Measurements from ENCODE around the gene CFAP54. TPM values are rescaled to one million over a fixed set of nuclear protein-coding genes. Genes with fewer than 3 reads are reported as not detected.

Gene CFAP54
- total RNA-seq, 2 donors from 2014 or later, result 0.24 to 0.67 TPM

DNA sequence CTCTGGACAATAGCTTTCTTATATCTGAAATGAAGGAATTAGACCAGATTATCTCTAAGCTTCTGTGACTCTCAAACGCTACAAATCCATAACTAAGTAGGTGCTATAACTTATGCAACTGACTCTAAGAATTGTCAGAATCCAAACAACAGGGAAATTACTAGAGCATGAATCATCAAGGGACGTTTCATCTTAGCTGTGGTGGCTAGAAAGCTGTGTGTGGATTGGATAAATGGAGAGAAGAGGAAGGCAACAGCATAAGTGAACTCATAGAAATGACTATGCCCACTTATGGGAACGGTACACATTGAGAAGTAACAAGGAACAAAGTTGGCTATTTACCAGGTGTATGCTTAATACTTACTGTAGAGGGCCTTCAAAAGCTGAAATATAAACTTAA lies 321.7 kb downstream of the CFAP54 start:
- Mint-ChIP-seq H3K36me3 (ENCODE audit: insufficient read depth in 2 of 2) (no peaks in the 10 kb centered on the region), H3K4me1 (ENCODE audit: low read depth) (no peaks in the 10 kb centered on the region), H3K4me3 (no peak overlapping the region), H3K27me3 (ENCODE audit: low read depth) (no peaks in the 10 kb centered on the region), H3K27ac (no peak overlapping the region), H3K9me3 (peaks cover 0 to 3% of the 10 kb centered on the region in 2 donors)
- ATAC-seq (replicated peaks in 1 of 2) (no peak), DNase-seq (no peak)

DNA sequence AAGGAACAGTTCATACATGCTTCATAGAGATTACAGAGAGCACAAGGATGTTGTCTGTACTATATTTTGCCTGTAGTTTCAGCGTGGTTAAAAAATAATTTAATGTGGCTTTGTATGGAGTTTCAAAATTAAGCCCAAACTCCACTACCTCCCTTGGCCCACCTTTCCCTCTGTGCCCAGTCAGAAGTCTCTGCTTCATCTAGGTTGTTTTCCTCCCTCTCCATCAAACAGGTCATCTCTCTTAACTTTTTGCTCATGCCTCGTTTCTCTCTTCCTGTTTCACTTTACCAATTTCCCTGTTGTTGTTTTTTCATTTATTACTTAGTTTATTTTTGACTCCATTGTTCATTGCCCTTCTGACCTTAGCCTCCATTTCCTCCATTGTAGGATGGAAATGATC lies 322.8 kb downstream of the CFAP54 start:
- ATAC-seq (replicated peaks in 1 of 2) (no peak), DNase-seq (no peak)
- Mint-ChIP-seq H3K27ac (no peak overlapping the region), H3K36me3 (ENCODE audit: insufficient read depth in 2 of 2) (no peaks in the 10 kb centered on the region), H3K27me3 (ENCODE audit: low read depth) (no peaks in the 10 kb centered on the region), H3K4me3 (no peak overlapping the region), H3K4me1 (ENCODE audit: low read depth) (no peaks in the 10 kb centered on the region), H3K9me3 (peaks cover 0 to 3% of the 10 kb centered on the region in 2 donors)

DNA sequence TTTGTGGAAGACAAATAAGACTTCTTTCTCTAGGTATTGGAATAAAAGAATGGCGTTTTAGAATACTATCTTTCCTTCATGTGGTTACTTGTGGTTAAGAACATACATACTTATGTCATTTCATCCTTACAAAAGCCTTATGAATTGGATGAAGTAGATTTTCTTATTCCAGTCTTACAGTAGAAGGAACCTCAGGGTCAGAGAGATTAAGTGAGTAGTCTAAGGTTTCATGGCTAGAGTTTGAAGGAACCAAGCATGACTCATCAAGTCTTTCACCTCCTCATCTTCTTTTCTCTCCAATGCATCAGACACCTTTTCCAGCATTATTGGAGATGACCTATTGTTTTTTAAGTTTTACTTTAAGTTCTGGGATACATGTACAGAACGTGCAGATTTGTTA lies 324.8 kb downstream of the CFAP54 start:
- DNase-seq (no peak), ATAC-seq (replicated peaks in 1 of 2) (no peak)
- no peaks in the 10 kb centered on the region for H3K36me3 Mint-ChIP-seq (ENCODE audit: insufficient read depth in 2 of 2)
- no peak overlapping the region for H3K27ac Mint-ChIP-seq
- H3K27me3 Mint-ChIP-seq (ENCODE audit: low read depth), result no peaks in the 10 kb centered on the region
- H3K9me3 Mint-ChIP-seq, result peaks cover 0 to 1% of the 10 kb centered on the region in 2 donors
- no peak overlapping the region for H3K4me3 Mint-ChIP-seq
- no peaks in the 10 kb centered on the region for H3K4me1 Mint-ChIP-seq (ENCODE audit: low read depth)

DNA sequence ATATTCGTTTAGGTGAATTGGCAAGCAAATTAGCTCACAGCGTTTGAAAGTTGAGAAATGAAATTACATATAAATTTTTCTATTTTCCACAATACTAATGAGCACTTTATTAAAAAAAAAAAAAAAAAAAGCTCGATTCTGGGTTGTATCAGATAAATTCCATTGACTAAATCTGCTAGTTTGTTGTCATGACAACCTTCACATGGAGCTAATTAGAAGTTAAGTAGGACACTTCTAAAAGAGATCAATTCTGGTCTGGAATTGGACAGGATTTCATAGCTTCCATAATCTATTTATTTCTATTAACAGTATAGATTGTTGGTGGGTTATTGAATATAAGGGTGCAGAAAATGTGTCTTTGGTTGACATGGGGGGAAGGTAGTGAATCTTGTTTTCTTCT lies 332.2 kb downstream of the CFAP54 start:
- ATAC-seq (replicated peaks in 1 of 2), result no peak
- Mint-ChIP-seq H3K27ac (no peak overlapping the region), H3K9me3 (no peaks in the 10 kb centered on the region), H3K4me3 (no peak overlapping the region), H3K27me3 (ENCODE audit: low read depth) (no peaks in the 10 kb centered on the region), H3K4me1 (ENCODE audit: low read depth) (no peaks in the 10 kb centered on the region), H3K36me3 (ENCODE audit: insufficient read depth in 2 of 2) (no peaks in the 10 kb centered on the region)
- DNase-seq, result no peak

DNA sequence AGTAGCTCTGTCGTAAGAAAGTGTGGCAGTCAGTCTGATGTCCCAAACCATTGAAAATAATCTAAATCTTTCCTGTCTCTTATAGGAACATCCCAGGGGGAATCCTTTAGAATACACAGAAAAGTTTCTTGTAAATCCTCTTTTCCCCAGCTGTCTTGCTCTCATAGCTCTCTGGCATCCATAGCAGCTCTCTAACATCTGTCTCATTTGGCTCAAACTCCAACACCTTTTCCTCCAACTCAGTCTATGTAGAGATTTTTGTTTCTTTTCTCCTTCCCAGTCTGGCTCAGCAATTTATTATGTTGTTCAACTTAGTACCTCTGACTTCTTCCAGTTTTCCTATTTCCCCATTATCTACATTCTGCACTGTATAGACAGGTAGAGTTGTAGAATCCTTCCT lies 333.3 kb downstream of the CFAP54 start:
- Mint-ChIP-seq H3K4me1 (ENCODE audit: low read depth) (no peaks in the 10 kb centered on the region), H3K27me3 (ENCODE audit: low read depth) (no peaks in the 10 kb centered on the region), H3K36me3 (ENCODE audit: insufficient read depth in 2 of 2) (no peaks in the 10 kb centered on the region), H3K27ac (no peak overlapping the region), H3K4me3 (no peak overlapping the region), H3K9me3 (no peaks in the 10 kb centered on the region)
- DNase-seq, result no peak
- ATAC-seq (replicated peaks in 1 of 2), result no peak

DNA sequence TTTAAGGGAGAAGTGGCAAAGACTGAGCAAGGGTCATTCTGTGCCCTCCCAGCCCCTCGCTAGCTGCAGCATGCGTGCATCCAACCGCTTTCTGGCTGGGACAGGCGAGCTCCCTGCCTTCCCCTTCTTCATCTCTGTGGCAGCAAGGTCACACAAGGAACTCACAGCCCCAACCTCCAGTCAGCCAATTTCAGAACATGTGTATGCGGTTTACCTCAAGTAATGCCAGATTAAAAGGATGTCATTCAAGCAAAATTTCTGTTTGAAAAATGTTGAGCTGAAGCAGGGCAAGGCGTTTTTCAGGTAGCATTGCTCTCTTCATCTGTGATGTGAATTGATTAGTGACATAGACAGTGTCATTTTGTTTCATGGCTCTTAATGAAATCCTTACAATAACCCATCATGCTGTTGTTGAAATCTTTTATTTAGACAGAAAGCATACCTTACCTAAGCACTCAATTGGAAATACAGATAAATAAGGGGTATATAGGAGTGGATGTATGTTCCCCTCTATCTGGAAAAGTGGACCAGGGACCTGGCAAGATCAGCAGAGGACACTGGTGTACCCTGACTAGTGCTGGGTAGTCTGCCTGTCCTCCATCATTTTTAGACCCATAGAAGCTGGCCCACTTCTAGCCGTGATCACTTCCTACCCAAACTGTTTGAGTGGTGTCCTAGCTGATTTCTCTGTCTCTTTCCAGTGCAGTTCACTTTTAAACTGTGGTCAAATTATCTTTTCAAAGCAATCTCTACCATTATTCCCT lies 334.9 kb downstream of the CFAP54 start:
- no peaks in the 10 kb centered on the region for H3K27me3 Mint-ChIP-seq (ENCODE audit: low read depth)
- H3K4me1 Mint-ChIP-seq (ENCODE audit: low read depth), result no peaks in the 10 kb centered on the region
- no peaks in the 10 kb centered on the region for H3K9me3 Mint-ChIP-seq
- ATAC-seq (replicated peaks in 1 of 2) (peak; percentile 50 to 75), DNase-seq (no peak)
- no peaks in the 10 kb centered on the region for H3K36me3 Mint-ChIP-seq (ENCODE audit: insufficient read depth in 2 of 2)
- H3K4me3 Mint-ChIP-seq, result no peak overlapping the region
- no peak overlapping the region for H3K27ac Mint-ChIP-seq

DNA sequence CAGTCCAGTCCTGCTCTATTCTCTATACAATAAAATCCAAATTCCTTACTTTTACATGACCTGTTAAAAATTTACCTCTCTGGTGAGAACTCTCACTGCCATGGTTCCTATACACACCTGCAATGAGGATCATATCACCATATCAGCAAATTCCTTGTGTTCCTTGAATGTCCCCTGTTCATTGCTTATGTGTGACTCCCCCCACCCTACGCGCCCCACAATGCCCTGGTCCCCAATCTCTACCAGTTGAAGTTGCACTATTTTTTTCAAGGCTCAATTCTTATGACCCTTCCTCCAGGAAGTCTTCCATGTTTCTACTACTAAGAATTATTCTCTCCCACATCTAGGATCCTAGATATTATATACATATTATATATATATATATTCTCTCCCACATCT lies 335.5 kb downstream of the CFAP54 start:
- ATAC-seq (replicated peaks in 1 of 2) (peak; percentile 28 to 56), DNase-seq (no peak)
- Mint-ChIP-seq H3K4me3 (no peak overlapping the region), H3K9me3 (no peaks in the 10 kb centered on the region), H3K36me3 (ENCODE audit: insufficient read depth in 2 of 2) (no peaks in the 10 kb centered on the region), H3K27me3 (ENCODE audit: low read depth) (no peaks in the 10 kb centered on the region), H3K4me1 (ENCODE audit: low read depth) (no peaks in the 10 kb centered on the region), H3K27ac (no peak overlapping the region)

DNA sequence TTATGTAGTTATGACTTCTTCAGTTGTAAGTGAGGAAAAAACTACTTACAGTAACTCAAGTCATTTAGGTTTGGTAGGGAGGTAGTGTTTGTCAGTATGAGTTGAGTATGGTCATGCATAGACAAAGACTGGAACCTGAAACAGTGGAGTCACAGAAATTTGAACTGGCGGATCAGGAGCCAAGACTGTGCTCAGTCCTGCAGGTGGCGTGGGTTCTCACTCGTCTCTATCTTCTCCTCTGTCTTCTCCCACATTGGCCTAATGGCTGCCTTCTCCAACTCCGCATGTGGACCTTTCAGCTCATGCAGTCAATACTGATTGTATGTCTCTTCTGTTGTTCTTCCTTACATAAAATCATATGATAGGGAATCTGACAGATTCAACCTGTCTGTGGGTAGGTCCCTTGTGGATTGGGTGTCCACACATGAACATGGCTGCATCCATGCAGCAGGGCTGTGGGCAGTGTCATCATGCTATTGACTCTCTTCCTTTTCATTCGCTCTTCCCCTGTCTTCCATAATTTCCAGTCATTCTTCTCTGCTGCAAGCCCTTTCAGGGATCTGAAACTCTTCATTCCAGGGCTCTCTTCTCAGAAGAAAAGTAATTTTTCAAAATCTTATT lies 338.9 kb downstream of the CFAP54 start:
- H3K36me3 Mint-ChIP-seq (ENCODE audit: insufficient read depth in 2 of 2), result no peaks in the 10 kb centered on the region
- H3K27me3 Mint-ChIP-seq (ENCODE audit: low read depth), result no peaks in the 10 kb centered on the region
- ATAC-seq (replicated peaks in 1 of 2) (peak; percentile 39 to 66), DNase-seq (no peak)
- no peak overlapping the region for H3K27ac Mint-ChIP-seq
- H3K9me3 Mint-ChIP-seq, result peaks cover 0 to 2% of the 10 kb centered on the region in 2 donors
- no peaks in the 10 kb centered on the region for H3K4me1 Mint-ChIP-seq (ENCODE audit: low read depth)
- no peak overlapping the region for H3K4me3 Mint-ChIP-seq

DNA sequence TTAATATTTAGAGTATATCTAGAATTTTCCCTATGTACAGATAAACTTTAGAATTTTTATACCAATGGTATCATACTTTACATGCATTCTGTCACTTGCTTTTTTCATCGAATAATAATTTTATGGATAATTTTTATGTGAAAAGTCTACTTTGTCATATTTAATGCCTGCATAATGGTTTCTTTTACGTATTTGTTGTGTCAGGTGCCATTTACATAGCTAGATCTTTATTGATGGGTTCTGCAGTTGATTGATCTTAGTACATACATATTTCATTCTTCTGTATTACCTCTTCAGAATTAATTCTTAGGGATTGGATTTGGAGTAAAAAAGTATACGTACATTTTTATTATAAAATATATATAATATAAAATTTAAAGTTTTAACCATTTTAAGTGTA lies 340.0 kb downstream of the CFAP54 start:
- Mint-ChIP-seq H3K9me3 (peaks cover 0 to 2% of the 10 kb centered on the region in 2 donors), H3K27ac (no peak overlapping the region), H3K27me3 (ENCODE audit: low read depth) (no peaks in the 10 kb centered on the region), H3K36me3 (ENCODE audit: insufficient read depth in 2 of 2) (no peaks in the 10 kb centered on the region), H3K4me3 (no peak overlapping the region), H3K4me1 (ENCODE audit: low read depth) (no peaks in the 10 kb centered on the region)
- no peak for ATAC-seq (replicated peaks in 1 of 2)
- DNase-seq, result no peak

DNA sequence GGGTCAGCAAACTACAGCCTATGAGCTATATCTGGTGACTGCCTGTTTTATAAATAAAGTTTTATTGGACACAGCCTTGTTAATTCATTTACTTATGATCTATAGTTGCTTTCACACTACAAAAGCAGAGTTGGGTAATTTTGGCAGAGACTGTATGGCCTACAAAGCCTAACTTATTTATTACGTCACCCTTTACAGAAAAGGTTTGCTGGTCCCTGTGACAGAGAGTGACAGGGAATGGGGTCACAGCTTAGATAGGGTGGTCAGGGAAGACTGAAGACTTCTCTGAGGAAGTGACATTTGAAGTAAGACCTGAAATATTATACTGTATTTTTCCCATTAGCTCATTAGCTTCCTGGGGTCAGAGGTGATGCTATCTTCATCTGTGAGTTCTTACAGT lies 342.0 kb downstream of the CFAP54 start:
- no peak for DNase-seq
- H3K27ac Mint-ChIP-seq, result no peak overlapping the region
- H3K4me1 Mint-ChIP-seq (ENCODE audit: low read depth), result no peaks in the 10 kb centered on the region
- no peaks in the 10 kb centered on the region for H3K36me3 Mint-ChIP-seq (ENCODE audit: insufficient read depth in 2 of 2)
- H3K9me3 Mint-ChIP-seq, result peaks cover 0 to 2% of the 10 kb centered on the region in 2 donors
- H3K27me3 Mint-ChIP-seq (ENCODE audit: low read depth), result no peaks in the 10 kb centered on the region
- ATAC-seq (replicated peaks in 1 of 2), result no peak
- H3K4me3 Mint-ChIP-seq, result no peak overlapping the region

DNA sequence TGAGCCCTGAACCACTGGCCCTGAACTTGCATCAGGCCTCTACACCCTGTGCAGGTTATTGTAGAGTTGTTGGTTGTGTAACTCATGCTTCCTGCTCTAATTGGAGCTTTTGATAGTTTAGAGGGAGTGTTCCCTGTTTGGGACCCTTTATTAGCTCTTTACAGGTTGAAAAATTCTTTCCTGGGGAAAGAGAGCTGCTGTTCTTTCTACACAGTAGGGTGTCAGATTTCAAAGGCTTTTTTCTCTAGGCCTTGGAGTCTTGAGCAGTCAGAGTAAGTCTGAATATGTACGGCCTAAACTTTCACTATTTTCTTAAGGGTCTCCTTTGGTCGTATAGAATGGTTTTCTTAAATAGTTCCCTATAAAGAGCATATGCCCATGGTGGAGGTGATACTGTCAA lies 356.9 kb downstream of the CFAP54 start:
- no peak overlapping the region for H3K4me3 Mint-ChIP-seq
- H3K36me3 Mint-ChIP-seq (ENCODE audit: insufficient read depth in 2 of 2), result no peaks in the 10 kb centered on the region
- H3K27ac Mint-ChIP-seq, result no peak overlapping the region
- peaks cover 25% of the 10 kb centered on the region for H3K27me3 Mint-ChIP-seq (ENCODE audit: low read depth)
- ATAC-seq (replicated peaks in 1 of 2) (no peak), DNase-seq (no peak)
- no peaks in the 10 kb centered on the region for H3K4me1 Mint-ChIP-seq (ENCODE audit: low read depth)
- H3K9me3 Mint-ChIP-seq, result no peaks in the 10 kb centered on the region

DNA sequence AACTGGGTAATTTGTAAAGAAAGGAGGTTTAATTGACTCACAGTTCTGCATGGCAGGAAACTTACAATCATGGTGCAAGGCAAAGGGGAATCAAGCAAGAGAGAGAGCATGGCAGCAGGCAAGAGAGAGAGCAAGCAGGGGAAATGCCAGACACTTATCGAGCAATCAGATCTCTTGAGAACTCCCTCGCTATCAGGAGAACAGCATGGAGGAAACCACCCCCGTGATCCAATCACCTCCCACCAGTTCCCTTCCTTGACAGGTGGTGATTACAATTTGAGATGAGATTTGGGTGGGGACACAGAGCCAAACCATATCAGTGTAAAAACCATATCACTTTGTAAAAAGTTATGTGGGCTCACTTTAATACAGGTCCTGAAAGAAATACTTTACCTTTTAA lies 361.3 kb downstream of the CFAP54 start:
- H3K9me3 Mint-ChIP-seq, result peaks cover 1 to 2% of the 10 kb centered on the region in 2 donors
- ATAC-seq (replicated peaks in 1 of 2) (no peak), DNase-seq (no peak)
- H3K4me3 Mint-ChIP-seq, result no peak overlapping the region
- no peaks in the 10 kb centered on the region for H3K36me3 Mint-ChIP-seq (ENCODE audit: insufficient read depth in 2 of 2)
- H3K4me1 Mint-ChIP-seq (ENCODE audit: low read depth), result no peaks in the 10 kb centered on the region
- H3K27me3 Mint-ChIP-seq (ENCODE audit: low read depth), result peaks cover 13% of the 10 kb centered on the region
- no peak overlapping the region for H3K27ac Mint-ChIP-seq

DNA sequence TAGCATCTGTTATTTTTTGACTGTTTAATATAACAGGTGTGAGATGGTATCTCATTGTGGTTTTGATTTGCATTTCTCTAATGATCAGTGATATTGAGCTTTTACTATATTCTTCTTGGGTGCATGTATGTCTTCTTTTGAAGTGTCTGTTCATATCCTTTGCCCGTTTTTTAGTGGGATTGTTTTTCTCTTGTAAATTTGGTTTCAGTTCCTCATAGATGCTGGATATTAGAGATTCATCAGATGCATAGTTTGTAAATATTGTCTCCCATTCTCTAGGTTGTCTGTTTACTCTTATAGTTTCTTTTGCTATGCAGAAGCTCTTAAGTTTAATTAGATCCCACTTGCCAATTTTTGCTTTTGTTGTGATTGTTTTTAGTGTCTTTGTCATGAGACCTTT lies 368.8 kb downstream of the CFAP54 start:
- H3K4me3 Mint-ChIP-seq, result no peak overlapping the region
- ATAC-seq (replicated peaks in 1 of 2) (no peak), DNase-seq (no peak)
- H3K36me3 Mint-ChIP-seq (ENCODE audit: insufficient read depth in 2 of 2), result no peaks in the 10 kb centered on the region
- H3K4me1 Mint-ChIP-seq (ENCODE audit: low read depth), result no peaks in the 10 kb centered on the region
- H3K27ac Mint-ChIP-seq, result no peak overlapping the region
- H3K27me3 Mint-ChIP-seq (ENCODE audit: low read depth), result no peaks in the 10 kb centered on the region
- peaks cover 4 to 5% of the 10 kb centered on the region in 2 donors for H3K9me3 Mint-ChIP-seq

DNA sequence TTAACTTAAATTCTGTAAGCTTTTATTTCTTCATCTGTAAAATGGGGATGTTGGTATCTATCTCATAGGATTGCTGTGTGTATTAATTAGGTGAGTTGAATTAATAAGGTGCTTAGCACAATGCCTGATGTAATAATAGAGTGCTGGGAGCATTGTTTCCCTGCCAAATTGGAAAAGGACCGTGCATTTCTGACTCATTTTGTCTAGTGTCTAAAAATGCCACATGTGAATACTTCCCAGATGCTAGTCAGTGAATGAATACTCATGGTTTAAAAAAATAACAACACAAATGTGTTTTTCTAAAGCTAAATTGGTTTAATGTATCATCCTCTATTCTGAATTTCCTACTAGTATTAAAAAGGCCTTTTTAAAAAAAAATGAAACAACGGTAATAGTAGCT lies 372.3 kb downstream of the CFAP54 start:
- Mint-ChIP-seq H3K27me3 (ENCODE audit: low read depth) (peaks cover 12% of the 10 kb centered on the region), H3K9me3 (peaks cover 3% of the 10 kb centered on the region in 2 donors), H3K36me3 (ENCODE audit: insufficient read depth in 2 of 2) (no peaks in the 10 kb centered on the region), H3K4me1 (ENCODE audit: low read depth) (peaks cover 4% of the 10 kb centered on the region), H3K27ac (no peak overlapping the region), H3K4me3 (no peak overlapping the region)
- ATAC-seq (replicated peaks in 1 of 2), result no peak
- DNase-seq, result no peak
